NCI-H2081 treated with DMSO at 0.1 percent for 48 hours (cell line): Measurements from ENCODE around the gene LIM2.
"Not testable (repeated sequence)": the region's sequence is repeated elsewhere in the genome, so short reads cannot be mapped to it uniquely, and the experiment has no call there.

ENCODE experiments used
- DNase-seq: peaks from one replicate; lab custom pipeline; 2025; lab: John Stamatoyannopoulos, UW

Gene LIM2

GRCh38 chr19:51387924-51388389, at the start of gene LIM2:
TSS of gene LIM2 (minus strand) at chr19:51387974. CDS start at chr19:51387443, 531 bp downstream.
- no peak for DNase-seq

- no peak for DNase-seq
Observed at GRCh38 chr19:51434456-51434855, 46.7 kb upstream of the LIM2 start.

DNA sequence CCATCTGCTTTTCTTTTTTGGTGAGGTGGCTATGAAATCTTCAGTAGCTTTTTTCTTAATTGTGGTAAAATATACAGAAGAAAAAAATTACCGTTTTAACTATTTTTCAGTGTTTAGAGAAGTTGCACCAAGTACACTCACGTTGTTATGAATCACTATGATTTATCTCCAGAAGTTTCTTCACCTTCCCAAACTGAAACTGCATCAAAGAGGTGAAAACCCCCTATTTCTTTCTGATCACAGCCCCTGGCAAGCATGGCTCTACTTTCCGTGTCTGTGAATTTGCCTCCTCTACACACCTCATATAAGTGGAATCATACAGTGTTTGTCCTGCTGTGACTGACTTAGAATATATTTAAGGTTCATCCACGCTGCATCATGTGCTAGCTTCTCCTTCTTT, 45.3 kb upstream of the LIM2 start:
- DNase-seq, result no peak

DNA sequence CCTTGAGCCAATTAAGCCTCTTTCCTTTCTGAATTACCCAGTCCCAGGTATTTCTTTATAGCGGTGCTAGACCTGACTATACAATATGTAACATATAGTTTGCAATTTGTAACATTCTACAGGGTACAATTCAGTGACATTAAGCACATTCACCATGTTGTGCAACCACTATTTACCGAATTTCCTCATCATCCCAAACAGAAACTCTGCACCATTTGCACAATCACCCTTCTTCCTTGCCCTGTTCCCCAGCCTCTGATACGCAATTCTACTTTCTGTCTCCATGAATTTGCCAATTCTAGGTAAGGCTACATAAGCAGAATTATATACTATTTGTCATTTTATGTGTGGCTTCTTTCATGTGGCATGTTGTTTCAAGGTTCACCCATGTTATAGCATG, 43.4 kb upstream of the LIM2 start:
- DNase-seq, result no peak

- DNase-seq, result no peak
Observed at GRCh38 chr19:51430221-51430620, 42.4 kb upstream of the LIM2 start.

GRCh38 chr19:51427201-51427600, 39.4 kb upstream of the LIM2 start:
- DNase-seq, result no peak

DNA sequence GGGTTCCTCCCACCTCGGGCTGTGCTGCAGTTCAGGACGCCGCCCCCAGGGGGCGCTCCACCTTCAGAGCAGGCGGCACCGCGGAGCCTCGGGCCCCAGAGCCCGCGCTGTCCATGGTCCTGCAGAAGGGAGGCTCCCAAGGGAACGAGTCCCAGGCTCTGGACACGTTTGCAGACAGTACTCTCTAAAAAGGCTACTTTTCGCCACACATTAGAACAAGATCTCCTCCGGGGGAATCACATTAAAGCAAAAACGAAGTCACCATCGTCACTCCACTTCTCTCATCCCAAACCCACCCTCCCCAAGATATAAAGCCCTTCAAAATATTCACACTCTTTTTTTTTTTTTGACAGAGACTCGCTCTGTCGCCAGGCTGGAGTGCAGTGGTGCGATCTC, 34.3 kb upstream of the LIM2 start:
- no peak for DNase-seq

- no peak for DNase-seq
Observed at GRCh38 chr19:51421229-51422052, 33.7 kb upstream of the LIM2 start.

DNA sequence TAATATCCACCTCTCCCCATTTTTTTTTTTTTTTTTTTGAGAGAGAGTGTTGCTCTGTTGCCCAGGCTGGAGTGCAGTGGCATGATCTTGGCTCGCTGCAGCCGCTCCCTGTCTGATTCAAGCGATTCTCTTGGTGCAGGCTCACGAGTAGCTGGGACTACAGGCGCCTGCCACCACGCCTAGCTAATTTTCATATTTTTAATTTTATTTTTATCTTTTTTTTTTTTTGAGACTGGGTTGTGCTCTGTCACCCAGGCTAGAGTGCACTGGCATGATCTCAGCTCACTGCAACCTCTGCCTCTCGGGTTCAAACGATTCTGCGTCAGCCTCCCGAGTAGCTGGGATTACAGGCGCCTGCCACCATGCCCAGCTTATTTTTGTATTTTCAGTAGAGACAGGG, 32.7 kb upstream of the LIM2 start:
- DNase-seq, result not testable (repeated sequence)

- DNase-seq, result no peak
Observed at GRCh38 chr19:51418707-51419106, 30.9 kb upstream of the LIM2 start.

GRCh38 chr19:51417810-51418157, 30.0 kb upstream of the LIM2 start:
- DNase-seq, result no peak

DNA sequence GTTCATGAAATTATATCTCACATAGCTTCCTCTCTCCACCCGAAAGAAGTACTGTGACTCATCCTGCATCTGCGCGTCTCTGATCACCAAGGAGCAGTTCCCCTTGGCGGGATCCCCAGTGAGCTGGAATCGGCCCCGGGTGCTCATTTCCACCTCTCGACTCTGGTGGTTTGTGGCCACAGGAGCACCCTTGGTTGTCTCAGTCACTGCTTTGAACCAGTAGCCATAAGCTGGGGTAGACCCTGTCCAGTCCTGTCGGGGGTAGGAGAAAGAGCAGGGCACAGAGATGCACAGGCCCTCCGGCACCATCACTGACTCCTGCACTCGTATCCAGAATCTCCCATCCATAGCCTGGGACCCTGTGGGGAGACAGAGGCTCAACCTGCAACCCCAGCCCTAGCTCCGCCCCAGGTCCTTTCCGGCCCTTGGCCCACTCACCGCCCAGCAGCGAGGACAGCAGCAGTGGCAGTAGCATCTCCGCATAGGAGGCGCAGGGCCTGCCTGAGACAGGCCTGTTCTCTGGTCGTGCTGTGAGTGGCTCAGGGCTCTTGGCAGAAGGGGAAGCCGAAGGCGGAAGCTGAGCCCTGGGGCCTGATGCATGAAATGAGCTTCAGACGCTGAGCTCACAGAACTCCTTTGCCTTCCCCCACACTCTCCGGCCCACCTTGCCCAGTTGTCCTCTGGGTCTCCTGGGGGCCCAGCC, 29.5 kb upstream of the LIM2 start, which contains the start of gene SIGLEC10:
Gene SIGLEC10, minus strand, starts transcription at position 536 of the 703 bp plus-strand sequence. Its CDS starts 61 bp downstream, at position 475.
- DNase-seq, result no peak

DNA sequence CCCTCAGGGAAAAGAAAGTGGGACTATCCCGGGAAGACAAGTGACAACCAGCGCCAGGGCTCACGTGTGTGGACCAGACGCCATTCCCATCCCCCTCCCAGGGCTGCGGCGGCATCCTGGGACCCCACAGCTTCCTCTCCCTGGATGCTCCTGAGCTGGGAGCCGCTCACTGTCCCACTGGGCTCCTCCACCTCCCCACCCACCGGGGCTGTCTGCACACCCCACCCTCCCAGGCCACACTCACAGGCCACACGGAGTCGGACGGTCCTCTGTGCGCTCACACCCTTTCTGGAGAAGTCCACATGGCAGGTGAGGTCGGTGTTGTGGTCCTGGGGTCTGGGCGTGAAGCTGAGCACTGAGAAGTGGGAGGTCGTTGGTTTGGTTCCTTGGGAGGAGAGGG, 28.6 kb upstream of the LIM2 start:
- not testable (repeated sequence) for DNase-seq

DNA sequence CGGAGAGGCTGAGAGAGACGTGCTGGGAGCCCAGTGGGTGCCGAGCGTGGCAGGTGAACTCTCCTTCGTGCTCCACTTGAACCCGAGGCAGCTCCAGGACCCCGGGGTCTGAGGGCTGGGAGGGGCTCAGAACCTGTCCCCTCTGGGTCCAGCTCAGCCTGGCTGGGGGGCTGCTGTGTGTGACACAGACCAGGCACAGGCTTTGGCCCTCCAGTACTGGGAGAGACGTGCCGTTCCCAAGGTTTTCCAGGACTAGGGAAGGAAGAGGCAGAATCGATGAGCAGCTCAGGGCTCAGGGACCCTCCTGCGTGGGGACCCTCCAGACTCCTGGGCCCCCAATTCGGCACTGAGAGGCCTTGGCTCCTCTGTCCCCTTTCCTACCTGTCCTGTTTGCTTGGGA, 27.4 kb upstream of the LIM2 start:
- DNase-seq, result no peak

GRCh38 chr19:51410950-51411748, 23.4 kb upstream of the LIM2 start:
- no peak for DNase-seq

DNA sequence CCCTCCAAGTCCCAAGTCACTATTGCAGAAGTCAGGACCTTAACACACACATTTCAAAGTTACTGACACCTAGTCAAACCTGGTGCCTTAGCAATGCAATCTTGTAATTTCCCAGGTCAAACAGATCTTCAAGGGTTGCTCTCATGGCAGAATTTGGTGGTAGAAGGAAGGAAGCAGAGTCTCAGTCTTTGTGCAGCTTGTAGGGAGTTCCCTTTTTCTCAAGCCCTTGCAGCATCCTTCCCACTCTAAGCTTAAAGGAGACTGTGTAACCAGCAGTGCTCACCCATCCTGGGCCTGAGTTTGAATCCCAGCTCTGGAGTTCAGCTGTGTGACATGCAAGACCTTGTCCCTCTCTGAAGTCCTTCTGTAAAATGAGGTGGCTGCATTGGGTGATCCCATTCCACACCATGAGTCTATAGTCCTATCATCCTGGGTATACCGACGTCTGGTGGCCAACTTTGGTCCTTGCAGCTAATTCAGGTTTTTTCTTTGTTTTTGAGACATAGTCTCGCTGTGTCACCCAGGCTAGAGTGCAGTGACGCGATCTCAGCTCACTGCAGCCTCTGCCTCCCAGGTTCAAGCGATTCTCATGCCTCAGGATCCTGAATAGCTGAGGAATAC, 19.8 kb upstream of the LIM2 start:
- DNase-seq, result no peak

DNA sequence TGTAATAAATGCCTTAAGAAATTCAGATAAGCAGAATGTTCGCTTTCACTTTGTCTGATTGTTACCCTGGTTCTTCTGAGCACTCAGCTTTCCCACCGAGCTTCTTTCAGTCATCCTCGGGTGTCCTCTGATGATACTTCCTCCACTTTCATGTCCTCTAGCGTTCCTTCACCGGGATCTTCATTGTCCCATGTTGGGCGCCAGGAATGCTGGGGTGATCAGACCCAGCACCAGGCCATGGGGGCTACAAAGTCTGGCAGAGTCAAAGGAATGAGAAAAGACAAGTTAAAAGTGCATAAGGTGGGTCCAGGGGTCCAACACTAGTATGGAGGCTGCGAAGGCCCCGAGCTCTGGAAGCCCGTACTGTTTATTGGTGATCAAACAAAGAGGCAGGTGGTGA, 14.3 kb upstream of the LIM2 start:
- no peak for DNase-seq

- not testable (repeated sequence) for DNase-seq
Observed at GRCh38 chr19:51399936-51400335, 12.2 kb upstream of the LIM2 start.

DNA sequence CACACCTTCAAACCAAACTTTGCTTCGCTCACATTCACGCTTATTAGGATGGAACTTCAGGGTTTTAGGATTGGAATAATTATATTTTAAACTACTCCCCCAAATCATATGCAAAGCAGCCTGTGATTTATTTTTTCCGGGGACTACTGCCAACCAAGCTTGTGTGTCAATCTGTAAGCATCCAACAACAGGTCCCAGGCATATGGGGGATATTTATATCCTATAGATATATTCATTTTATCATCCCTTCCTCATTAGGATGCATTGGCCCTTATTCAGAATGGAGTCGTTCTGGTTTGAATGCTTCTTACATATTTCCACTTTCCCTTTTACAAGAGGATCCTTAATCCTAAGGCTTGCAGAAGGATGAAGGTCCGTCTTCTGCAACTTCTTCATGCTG, 11.5 kb upstream of the LIM2 start:
- DNase-seq, result no peak

GRCh38 chr19:51398096-51398704, 10.4 kb upstream of the LIM2 start:
- no peak for DNase-seq

GRCh38 chr19:51397453-51397852, 9.7 kb upstream of the LIM2 start:
- not testable (repeated sequence) for DNase-seq

- DNase-seq, result no peak
Observed at GRCh38 chr19:51396175-51396574, 8.4 kb upstream of the LIM2 start.
